GM12865 (cell line): ENCODE results near the gene MCC.

Experiments used
- DNase-seq: peaks from one replicate; pipeline ENCODE4 v3.0.0; 2010; ENCODE audit warnings: low read depth
- H3K4me3 ChIP-seq: 2 replicates; pipeline ENCODE4 v1.5.1; 2011; ENCODE audit warnings: mild to moderate bottlenecking, low read depth, low read length, control low read depth
- CTCF ChIP-seq: IDR thresholded peaks from 2 replicates; pipeline ENCODE4 v1.5.1; 2011; ENCODE audit warnings: low read length, control low read depth, low read depth, inconsistent platforms; ENCODE audit not compliant: insufficient read depth; ENCODE audit errors: missing control alignments

MCC gene

GRCh38 chr5:113181853-113182490, 306.3 kb downstream of the MCC start:
- DNase-seq = no peak
- TF ChIP-seq CTCF = no peak
- H3K4me3 ChIP-seq = no peak overlapping the region

GRCh38 chr5:113181409-113181808, 306.8 kb downstream of the MCC start:
- no peak for TF ChIP-seq CTCF
- no peak for DNase-seq
- H3K4me3 ChIP-seq = no peak overlapping the region

- TF ChIP-seq CTCF = no peak
- DNase-seq = no peak
Measured at GRCh38 chr5:113179156-113179555, 309.1 kb downstream of the MCC start.

GRCh38 chr5:113178073-113178779, 310.0 kb downstream of the MCC start:
- DNase-seq = no peak
- TF ChIP-seq CTCF = no peak
- H3K4me3 ChIP-seq = no peak overlapping the region

More at GRCh38 chr5:113179156-113179555, 309.1 kb downstream of the MCC start:
- H3K4me3 ChIP-seq = no peak overlapping the region

GRCh38 chr5:113177225-113177624, 311.0 kb downstream of the MCC start:
- TF ChIP-seq CTCF = no peak
- no peak for DNase-seq

GRCh38 chr5:113176734-113177133, 311.5 kb downstream of the MCC start:
- H3K4me3 ChIP-seq = no peak overlapping the region
- TF ChIP-seq CTCF = no peak
- no peak for DNase-seq

More at GRCh38 chr5:113177225-113177624, 311.0 kb downstream of the MCC start:
- no peak overlapping the region for H3K4me3 ChIP-seq
